ENCODE data around the gene GLOD5.

GLOD5 gene

DNA sequence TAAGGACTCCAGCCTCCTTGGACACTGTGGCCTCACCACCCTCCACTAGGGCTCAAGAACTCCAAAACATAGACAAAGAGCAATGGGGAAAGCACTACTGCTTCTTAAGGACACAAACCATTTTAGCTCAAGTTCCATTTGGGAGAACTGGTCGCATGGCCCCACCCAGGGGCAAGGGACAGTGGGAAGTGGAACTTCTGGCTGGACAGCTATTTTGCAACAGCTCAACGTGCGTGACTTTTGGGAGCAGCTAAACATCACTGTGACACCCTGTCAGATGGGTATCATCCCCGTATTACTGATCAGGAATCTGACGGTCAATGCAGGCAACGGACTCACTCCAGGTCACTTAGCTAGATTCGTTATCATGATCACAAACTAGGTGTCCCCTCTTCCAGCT is 9.0 kb upstream of the GLOD5 start:
- no peak overlapping the region for H3K27ac ChIP-seq
- TF ChIP-seq ZFX (IDR thresholded peaks at IDR 0.05): no peak
- TF ChIP-seq, protein P1, sequence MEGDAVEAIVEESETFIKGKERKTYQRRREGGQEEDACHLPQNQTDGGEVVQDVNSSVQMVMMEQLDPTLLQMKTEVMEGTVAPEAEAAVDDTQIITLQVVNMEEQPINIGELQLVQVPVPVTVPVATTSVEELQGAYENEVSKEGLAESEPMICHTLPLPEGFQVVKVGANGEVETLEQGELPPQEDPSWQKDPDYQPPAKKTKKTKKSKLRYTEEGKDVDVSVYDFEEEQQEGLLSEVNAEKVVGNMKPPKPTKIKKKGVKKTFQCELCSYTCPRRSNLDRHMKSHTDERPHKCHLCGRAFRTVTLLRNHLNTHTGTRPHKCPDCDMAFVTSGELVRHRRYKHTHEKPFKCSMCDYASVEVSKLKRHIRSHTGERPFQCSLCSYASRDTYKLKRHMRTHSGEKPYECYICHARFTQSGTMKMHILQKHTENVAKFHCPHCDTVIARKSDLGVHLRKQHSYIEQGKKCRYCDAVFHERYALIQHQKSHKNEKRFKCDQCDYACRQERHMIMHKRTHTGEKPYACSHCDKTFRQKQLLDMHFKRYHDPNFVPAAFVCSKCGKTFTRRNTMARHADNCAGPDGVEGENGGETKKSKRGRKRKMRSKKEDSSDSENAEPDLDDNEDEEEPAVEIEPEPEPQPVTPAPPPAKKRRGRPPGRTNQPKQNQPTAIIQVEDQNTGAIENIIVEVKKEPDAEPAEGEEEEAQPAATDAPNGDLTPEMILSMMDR (conservative IDR thresholded peaks at IDR 0.05): no peak

DNA sequence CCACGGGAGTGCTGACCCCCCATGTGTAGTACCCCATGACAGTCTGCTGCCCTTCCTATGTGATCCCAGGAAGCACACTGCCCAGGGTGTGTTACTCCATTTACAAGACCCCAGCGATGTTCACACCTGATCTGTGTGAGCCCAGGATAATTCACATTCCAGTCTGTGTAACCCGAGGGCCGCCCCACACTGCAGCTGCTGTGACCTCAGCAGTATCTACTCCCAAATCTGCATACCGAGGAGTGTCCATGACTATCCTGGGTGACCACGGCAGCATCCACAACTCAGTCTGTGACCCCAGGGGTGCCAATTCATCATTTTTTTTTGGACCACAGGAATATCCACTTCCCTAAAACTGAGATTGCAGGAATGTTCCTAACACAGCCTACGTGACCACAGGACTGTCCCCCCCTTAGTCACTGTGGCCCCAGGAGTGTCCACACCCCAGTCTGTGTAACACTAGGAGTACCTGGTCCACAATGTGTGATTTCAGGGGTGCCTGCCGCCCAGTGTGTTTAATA is 7.8 kb upstream of the GLOD5 start:
- no peak overlapping the region for H3K27ac ChIP-seq
- no peak for TF ChIP-seq ZFX (IDR thresholded peaks at IDR 0.05)
- TF ChIP-seq, protein P1 (conservative IDR thresholded peaks at IDR 0.05): no peak

DNA sequence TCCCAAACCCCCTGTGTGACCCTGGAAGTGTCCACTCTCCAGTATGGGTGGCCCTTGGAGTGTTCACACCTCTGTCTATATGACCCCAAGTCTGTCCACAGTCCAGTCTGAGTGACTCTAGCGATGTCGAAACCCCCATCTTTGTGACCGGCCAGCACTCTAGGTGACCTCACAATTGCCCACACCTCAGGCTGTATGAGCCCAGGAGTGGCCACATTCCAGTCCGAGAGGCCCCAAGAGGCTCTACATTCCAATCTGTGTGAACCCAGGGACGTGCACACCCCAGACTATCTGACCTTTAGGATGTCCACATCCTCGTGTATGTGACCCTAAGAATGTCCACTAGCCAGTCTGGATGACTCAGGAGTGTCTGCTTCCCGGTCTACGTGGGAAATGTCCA is 7.3 kb upstream of the GLOD5 start:
- TF ChIP-seq, protein P1 (conservative IDR thresholded peaks at IDR 0.05): no peak
- no peak for TF ChIP-seq ZFX (IDR thresholded peaks at IDR 0.05)
- no peak overlapping the region for H3K27ac ChIP-seq

DNA sequence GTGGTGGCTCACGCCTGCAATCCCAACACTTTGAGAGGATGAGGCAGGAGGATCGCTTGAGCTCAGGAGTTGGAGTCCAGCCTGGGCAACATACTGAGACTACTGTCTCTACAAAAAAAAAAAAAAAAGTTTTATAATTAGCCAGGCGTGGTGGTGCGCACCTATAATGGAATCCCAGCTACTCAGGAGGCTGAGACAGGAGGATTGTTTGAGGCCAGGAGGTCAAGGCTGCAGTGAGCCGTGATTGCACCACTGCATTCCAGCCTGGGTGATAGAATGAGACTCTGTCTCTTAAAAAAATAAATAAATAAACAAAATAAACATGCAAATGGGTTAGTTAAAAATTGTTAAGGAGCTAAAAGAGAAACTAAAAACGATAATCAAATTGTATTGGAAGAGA is 7.7 kb downstream of the GLOD5 start:
- TF ChIP-seq ZFX (IDR thresholded peaks at IDR 0.05): no peak
- H3K27ac ChIP-seq: no peak overlapping the region

DNA sequence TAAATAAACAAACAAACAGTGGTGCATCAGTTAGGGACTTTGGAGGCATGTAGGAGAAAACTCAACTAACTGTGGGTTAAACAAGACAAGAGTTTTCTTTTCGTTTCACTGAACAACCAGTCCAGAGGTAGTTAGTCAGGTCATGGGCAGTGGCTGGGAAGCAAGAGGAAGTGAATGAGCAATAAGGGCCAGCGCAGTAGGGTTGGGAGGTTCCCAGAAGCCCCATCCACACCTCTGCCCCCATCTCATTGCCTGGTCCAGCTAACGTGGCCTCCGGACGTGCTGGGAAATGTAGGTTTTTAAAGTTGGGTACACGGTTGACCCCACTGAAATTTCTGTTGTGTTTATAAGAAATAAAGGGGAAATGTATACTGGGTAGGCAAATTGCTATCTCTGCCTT is 8.7 kb downstream of the GLOD5 start:
- TF ChIP-seq, protein P1 (conservative IDR thresholded peaks at IDR 0.05): no peak
- no peak overlapping the region for H3K27ac ChIP-seq

DNA sequence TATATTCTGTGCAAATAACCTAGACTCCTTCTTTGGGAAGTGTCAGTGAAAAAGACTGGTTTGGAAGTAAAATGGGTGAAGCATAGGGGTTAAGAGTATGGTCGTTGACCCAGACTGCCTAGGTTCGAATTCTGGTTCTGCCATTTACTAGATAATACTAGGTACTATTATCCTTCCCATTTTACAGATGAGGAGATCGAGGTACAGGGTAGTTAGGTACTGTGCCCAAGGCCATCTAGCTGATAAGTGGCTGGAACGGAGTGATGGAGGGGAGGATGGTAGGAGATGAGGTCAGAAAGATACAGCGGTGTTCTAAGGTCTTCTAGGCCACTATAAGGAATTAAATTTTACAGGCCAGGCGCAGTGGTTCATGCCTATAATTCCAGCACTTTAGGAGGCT is 11.1 kb downstream of the GLOD5 start:
- TF ChIP-seq ZFX (IDR thresholded peaks at IDR 0.05): no peak
- TF ChIP-seq, protein P1 (conservative IDR thresholded peaks at IDR 0.05): no peak
- H3K27ac ChIP-seq: no peak overlapping the region

DNA sequence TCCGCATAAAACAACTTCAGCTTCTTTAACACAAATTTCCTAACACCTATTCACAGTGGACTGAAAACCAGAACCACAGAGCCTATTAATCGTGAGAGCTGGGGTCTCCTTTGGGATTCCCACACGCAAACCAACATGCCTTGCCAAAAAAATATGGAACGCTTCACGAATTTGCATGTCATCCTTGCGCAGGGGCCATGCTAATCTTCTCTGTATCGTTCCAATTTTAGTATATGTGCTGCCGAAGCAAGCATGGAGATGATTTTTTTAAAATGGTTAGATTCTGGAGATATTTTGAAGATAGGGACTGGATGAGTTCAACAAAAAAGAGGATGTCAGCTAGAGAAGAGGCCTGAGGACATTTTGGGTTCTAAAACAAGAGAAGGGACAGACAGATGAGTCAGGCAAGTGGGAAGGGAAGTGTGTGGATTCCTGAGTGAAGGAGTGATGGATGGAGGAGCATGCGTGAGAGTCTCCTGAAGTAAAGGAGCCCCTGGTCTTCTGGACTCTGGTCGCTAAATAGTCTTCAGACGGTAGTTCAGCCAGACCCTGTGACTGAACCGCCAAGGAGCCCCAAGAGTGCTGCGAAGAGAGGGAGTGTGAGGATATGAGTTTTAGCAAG is 15.4 kb downstream of the GLOD5 start:
- TF ChIP-seq, protein P1 (conservative IDR thresholded peaks at IDR 0.05): no peak
- TF ChIP-seq ZFX (IDR thresholded peaks at IDR 0.05): no peak
- no peak overlapping the region for H3K27ac ChIP-seq

DNA sequence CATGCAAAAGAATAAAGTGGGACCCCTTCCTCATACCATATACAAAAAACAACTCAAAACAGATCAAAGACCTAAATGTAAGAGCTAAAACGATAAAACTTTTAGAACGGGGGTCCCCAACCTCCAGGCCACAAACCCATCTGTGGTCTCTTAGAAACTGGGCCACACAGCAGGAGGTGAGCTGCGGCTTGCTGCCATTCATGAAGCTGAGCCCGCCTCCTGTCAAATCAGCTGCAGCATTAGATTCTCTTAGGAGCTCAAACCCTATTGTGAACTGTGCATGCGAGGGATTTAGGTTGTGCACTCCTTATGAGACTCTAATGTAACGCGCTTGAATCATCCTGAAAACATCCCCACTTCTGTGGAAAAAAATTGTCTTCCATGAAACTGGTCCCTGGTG is 17.9 kb downstream of the GLOD5 start:
- no peak overlapping the region for H3K27ac ChIP-seq
- TF ChIP-seq ZFX (IDR thresholded peaks at IDR 0.05): no peak
- TF ChIP-seq, protein P1 (conservative IDR thresholded peaks at IDR 0.05): no peak

All from C4-2B (cell line).